Cardiac muscle cell (in vitro differentiated cells and primary cell): ENCODE results near the gene EFCAB9. TPM values are rescaled to one million over a fixed set of nuclear protein-coding genes. Genes with fewer than 3 reads are reported as not detected.
"Not testable (repeated sequence)": the region's sequence is repeated elsewhere in the genome, so short reads cannot be mapped to it uniquely, and the experiment has no call there.

Experiments
- DNase-seq, 2 donors: peaks; one replicate each; pipeline versions ENCODE4 v3.0.0 to v3.0.0-alpha.2; 2010 to 2017; ENCODE audit warnings: low read depth in 1 of 2, low spot score in 1 of 2
- H3K27ac ChIP-seq: fragments of 200-600 bp; sonication (generic); 2 replicates; pipeline ENCODE4 v1.5.1; 2016
- H3K27me3 ChIP-seq: fragments of 200-600 bp; sonication (generic); 2 replicates; pipeline ENCODE4 v1.6.0; 2016; ENCODE audit warnings: control low read depth
- H3K36me3 ChIP-seq: fragments of 200-600 bp; sonication (generic); 2 replicates; pipeline ENCODE4 v1.5.1; 2016; ENCODE audit warnings: control low read depth
- H3K4me1 ChIP-seq: fragments of 200-600 bp; sonication (generic); 2 replicates; pipeline ENCODE4 v1.8.1; 2017; ENCODE audit warnings: low read depth, mild to moderate bottlenecking, mixed run types
- H3K4me3 ChIP-seq: fragments of 200-600 bp; sonication (generic); 2 replicates; pipeline ENCODE4 v1.5.1; 2016; ENCODE audit warnings: mild to moderate bottlenecking
- H3K9me3 ChIP-seq: fragments of 200-600 bp; sonication (generic); 2 replicates; pipeline ENCODE4 v1.5.1; 2017; ENCODE audit warnings: low read depth, mild to moderate bottlenecking, control low read depth
- CTCF ChIP-seq: IDR thresholded peaks from 2 replicates; pipeline ENCODE4 v1.5.1; 2012; ENCODE audit warnings: low read depth, mild to moderate bottlenecking, low read length
- polyA plus RNA-seq: library from polyadenylated mRNA; unstranded; fragments of >200 nt; fragmentation: Nextera tagmentation; extraction: Ambion mirVana; gene quantifications from 2 replicates; pipeline ENCODE4 v1.2.1, GENCODE V29; 2016
- total RNA-seq: library from RNA; depleted of rRNA; stranded (reverse); fragments of >200 nt; gene quantifications from 2 replicates; pipeline ENCODE4 v1.2.3, GENCODE V29; 2016

EFCAB9 gene
- total and polyA plus RNA-seq, 2 experiments from 2014 or later = not detected

GRCh38 chr5:172147857-172148256 lies 46.1 kb upstream of the EFCAB9 start:
- Histone ChIP-seq H3K27me3 (no peaks in the 10 kb centered on the region), H3K4me3 (no peak overlapping the region), H3K36me3 (no peaks in the 10 kb centered on the region), H3K4me1 (no peaks in the 10 kb centered on the region), H3K27ac (no peak overlapping the region), H3K9me3 (no peaks in the 10 kb centered on the region)
- DNase-seq = no peak
- no peak for TF ChIP-seq CTCF

GRCh38 chr5:172148381-172148780 lies 45.6 kb upstream of the EFCAB9 start:
- Histone ChIP-seq H3K36me3 (no peaks in the 10 kb centered on the region), H3K9me3 (no peaks in the 10 kb centered on the region), H3K27me3 (no peaks in the 10 kb centered on the region), H3K4me3 (no peak overlapping the region), H3K27ac (no peak overlapping the region), H3K4me1 (no peaks in the 10 kb centered on the region)
- TF ChIP-seq CTCF = no peak
- DNase-seq = no peak

GRCh38 chr5:172149073-172149472 lies 44.9 kb upstream of the EFCAB9 start:
- H3K4me1 ChIP-seq = no peaks in the 10 kb centered on the region
- no peaks in the 10 kb centered on the region for H3K9me3 ChIP-seq
- H3K27me3 ChIP-seq = no peaks in the 10 kb centered on the region
- no peak overlapping the region for H3K27ac ChIP-seq
- DNase-seq = peak in 1 of 2 donors; percentile 69
- H3K36me3 ChIP-seq = no peaks in the 10 kb centered on the region
- no peak for TF ChIP-seq CTCF
- no peak overlapping the region for H3K4me3 ChIP-seq

GRCh38 chr5:172149481-172149880 lies 44.5 kb upstream of the EFCAB9 start:
- not testable (repeated sequence) for H3K9me3 ChIP-seq, H3K27me3 ChIP-seq, DNase-seq, H3K36me3 ChIP-seq, H3K4me1 ChIP-seq, H3K27ac ChIP-seq, H3K4me3 ChIP-seq

- TF ChIP-seq CTCF = no peak
- no peak overlapping the region for H3K27ac ChIP-seq
- DNase-seq = peak in 1 of 2 donors; percentile 45
- H3K4me3 ChIP-seq = no peak overlapping the region
- no peaks in the 10 kb centered on the region for H3K4me1 ChIP-seq
- no peaks in the 10 kb centered on the region for H3K27me3 ChIP-seq
- H3K36me3 ChIP-seq = no peaks in the 10 kb centered on the region
- H3K9me3 ChIP-seq = no peaks in the 10 kb centered on the region
These were observed 43.2 kb upstream of the EFCAB9 start for GRCh38 chr5:172150514-172151425.

GRCh38 chr5:172151661-172152210 lies 42.2 kb upstream of the EFCAB9 start:
- no peak overlapping the region for H3K4me3 ChIP-seq
- H3K27ac ChIP-seq = no peak overlapping the region
- no peaks in the 10 kb centered on the region for H3K9me3 ChIP-seq
- no peaks in the 10 kb centered on the region for H3K27me3 ChIP-seq
- TF ChIP-seq CTCF = no peak
- no peak for DNase-seq
- H3K36me3 ChIP-seq = no peaks in the 10 kb centered on the region
- H3K4me1 ChIP-seq = no peaks in the 10 kb centered on the region
